Retinal pigment epithelial cell (primary cell): ENCODE measurements around the gene ZNF775.

Source experiments
- DNase-seq: peaks from one replicate; pipeline ENCODE4 v3.0.0-alpha.2; 2010; ENCODE audit warnings: low read depth
- H3K4me3 ChIP-seq: 2 replicates; pipeline ENCODE4 v1.5.1; 2011; ENCODE audit warnings: mild to moderate bottlenecking, low read length, control low read depth, moderate library complexity
- TF ChIP-seq, protein P1 (sequence below): conservative IDR thresholded peaks from 2 replicates; pipeline ENCODE4 v1.5.1; 2011; ENCODE audit warnings: low read depth, low read length, control low read depth, inconsistent platforms

ZNF775 gene

GRCh38 chr7:150439967-150440366, 60.8 kb downstream of the ZNF775 start:
- no peak for DNase-seq
- no peak overlapping the region for H3K4me3 ChIP-seq
- TF ChIP-seq, protein P1, sequence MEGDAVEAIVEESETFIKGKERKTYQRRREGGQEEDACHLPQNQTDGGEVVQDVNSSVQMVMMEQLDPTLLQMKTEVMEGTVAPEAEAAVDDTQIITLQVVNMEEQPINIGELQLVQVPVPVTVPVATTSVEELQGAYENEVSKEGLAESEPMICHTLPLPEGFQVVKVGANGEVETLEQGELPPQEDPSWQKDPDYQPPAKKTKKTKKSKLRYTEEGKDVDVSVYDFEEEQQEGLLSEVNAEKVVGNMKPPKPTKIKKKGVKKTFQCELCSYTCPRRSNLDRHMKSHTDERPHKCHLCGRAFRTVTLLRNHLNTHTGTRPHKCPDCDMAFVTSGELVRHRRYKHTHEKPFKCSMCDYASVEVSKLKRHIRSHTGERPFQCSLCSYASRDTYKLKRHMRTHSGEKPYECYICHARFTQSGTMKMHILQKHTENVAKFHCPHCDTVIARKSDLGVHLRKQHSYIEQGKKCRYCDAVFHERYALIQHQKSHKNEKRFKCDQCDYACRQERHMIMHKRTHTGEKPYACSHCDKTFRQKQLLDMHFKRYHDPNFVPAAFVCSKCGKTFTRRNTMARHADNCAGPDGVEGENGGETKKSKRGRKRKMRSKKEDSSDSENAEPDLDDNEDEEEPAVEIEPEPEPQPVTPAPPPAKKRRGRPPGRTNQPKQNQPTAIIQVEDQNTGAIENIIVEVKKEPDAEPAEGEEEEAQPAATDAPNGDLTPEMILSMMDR = no peak

GRCh38 chr7:150441524-150441923, 62.4 kb downstream of the ZNF775 start:
- TF ChIP-seq, protein P1 = no peak
- no peak for DNase-seq
- H3K4me3 ChIP-seq = no peak overlapping the region

GRCh38 chr7:150442811-150443210, 63.7 kb downstream of the ZNF775 start:
- H3K4me3 ChIP-seq = no peak overlapping the region
- no peak for DNase-seq
- TF ChIP-seq, protein P1 = no peak

DNA sequence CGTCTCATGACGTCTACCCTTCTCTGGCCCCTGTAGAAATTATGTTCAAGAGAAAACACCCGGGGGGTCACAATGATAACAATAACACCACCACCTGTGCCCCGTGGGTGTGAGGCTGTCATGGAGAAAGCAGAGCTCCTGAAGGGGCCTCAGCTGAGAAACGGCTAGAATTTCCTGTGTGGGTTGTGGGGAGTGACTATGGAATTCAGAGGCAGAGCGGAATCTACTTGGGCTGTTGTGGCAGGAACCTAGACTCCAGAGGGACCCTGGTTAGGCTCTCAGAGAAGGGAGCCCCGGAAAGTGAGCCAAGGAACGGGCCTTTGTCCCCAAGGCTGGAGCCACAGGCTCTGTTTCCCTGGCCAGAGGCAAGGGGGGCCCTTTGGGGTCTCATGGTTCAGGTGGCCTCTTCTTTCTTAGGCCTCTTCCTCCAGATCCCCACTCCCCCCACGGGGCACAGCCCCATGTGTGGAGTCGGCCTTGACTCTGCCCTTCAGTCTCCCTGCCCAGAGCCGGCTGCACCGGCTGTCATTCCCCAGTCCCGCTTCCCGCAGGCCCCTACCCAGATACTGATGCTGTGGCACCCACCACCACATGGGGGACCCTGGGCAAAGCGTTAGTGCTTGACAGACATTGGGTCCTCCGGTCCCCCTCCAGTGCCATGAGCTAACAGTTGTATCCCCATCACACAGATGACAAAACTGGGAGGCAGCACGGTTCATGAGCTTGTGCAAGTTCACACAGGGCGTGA, 64.8 kb downstream of the ZNF775 start:
- TF ChIP-seq, protein P1 = no peak
- no peak for DNase-seq
- no peak overlapping the region for H3K4me3 ChIP-seq

- TF ChIP-seq, protein P1 = no peak
- no peak overlapping the region for H3K4me3 ChIP-seq
- DNase-seq = no peak
These were observed 65.7 kb downstream of the ZNF775 start for GRCh38 chr7:150444674-150445365.

GRCh38 chr7:150446288-150446938, 67.3 kb downstream of the ZNF775 start:
- no peak for DNase-seq
- TF ChIP-seq, protein P1 = no peak
- no peak overlapping the region for H3K4me3 ChIP-seq
